Umbilical cord (tissue), 2 donors: ENCODE results near the gene TXNDC11. TPM values are rescaled to one million over a fixed set of nuclear protein-coding genes. Genes with fewer than 3 reads are reported as not detected.

ENCODE experiments used
- DNase-seq: peaks from one replicate; pipeline ENCODE4 v3.0.0-alpha.2; 2015; ENCODE audit warnings: low spot score
- total RNA-seq: library from RNA; depleted of rRNA; stranded (reverse); fragments of >200 nt; gene quantifications from one replicate; pipeline ENCODE4 v1.2.3, GENCODE V29; 2014; ENCODE audit warnings: low replicate concordance; ENCODE audit not compliant: insufficient read depth

The TXNDC11 gene
- total RNA-seq, 1 donor from 2014 or later: 30.3 TPM

- no peak for DNase-seq
These were observed 66.8 kb downstream of the TXNDC11 start for GRCh38 chr16:11675561-11676511.

GRCh38 chr16:11674818-11675560 is 67.7 kb downstream of the TXNDC11 start:
- DNase-seq: no peak

- DNase-seq: no peak
These were observed 68.4 kb downstream of the TXNDC11 start for GRCh38 chr16:11674001-11674817.

DNA sequence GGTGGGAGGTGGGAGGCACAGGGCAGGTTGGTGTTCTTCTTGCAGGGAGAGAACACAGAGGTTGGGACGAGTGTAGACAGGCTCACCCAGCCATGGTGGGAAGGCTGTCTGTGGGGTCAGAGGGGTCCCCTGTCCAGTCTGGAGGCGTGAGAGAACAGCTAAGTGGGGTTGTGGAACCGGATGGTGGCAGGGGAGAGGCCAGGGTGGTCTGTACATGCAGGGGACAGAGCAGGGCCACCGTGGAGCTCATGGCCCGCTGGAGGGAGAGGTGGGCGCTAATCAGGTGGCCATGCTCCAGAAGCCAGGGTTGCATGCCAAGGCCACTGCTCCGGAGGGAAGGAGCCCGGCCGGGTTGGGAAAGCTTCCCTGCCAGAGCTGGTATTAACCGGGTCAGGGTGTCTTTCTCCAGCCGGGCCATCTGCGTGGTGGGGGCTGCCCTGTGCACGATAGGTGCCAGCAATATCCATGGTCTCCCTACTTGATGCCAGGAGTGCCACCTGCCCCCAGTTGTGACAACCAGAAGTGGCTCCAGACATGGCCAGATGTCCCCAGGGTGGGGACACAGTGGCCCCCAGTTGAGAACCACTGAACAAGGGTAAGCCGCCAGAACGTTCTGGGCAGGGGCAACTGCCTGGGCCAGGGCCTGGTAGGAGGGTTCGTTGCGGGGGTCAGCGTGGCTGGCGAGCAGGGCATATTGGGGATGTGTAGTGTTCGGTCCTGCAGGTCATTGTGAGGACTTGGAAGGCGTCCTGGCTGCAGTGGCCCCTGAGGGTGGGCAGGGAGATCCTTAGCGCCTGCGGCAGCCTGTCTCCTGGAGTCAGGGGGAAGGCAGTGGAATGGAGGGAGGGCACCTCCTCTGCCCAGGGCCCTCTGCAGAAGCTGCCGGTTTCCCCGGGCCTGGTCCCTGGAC is 69.3 kb downstream of the TXNDC11 start:
- DNase-seq: no peak

DNA sequence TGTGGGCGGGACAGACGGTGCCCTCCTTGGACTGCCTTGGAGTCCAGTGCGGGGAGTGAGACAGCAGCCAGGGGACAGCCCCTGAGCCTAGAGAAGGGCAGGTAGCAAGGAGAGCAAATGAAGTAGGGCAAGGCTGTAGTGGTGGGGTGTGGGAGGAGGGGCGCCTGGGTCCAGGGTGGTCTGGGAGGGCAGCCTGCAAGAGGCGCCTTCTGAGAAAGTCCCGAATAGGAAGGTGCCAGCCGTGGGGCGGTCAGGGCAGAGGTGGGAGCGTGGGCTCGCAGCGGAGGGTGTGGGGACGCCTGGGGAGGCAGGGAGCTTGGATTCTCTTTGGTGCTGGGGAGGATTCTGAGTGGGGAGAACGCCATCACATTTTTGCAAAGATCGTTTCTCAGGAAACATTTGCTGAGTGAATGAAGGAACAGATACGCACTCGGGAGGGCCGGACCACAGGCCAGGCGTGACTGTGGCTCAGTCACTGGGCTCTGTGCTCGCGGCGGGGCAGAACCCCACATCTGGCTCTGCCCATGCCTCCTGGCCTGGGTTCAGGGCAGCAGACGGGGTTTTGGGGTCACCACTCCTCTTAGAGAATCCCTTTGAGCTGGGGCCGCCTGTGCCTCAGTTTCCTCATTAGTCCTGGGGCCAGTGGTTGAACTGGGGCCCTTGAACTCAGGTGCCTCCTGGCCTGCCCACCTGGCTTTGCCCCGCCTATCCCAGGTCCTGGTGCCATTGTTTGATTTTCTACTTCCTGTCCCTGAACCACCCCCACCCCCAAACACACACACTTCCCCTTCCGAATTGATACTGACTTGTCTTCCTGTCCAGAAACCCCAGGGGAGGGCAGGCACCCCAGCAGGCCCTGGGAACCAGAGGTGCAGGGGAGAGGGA is 70.2 kb downstream of the TXNDC11 start:
- DNase-seq: no peak

DNA sequence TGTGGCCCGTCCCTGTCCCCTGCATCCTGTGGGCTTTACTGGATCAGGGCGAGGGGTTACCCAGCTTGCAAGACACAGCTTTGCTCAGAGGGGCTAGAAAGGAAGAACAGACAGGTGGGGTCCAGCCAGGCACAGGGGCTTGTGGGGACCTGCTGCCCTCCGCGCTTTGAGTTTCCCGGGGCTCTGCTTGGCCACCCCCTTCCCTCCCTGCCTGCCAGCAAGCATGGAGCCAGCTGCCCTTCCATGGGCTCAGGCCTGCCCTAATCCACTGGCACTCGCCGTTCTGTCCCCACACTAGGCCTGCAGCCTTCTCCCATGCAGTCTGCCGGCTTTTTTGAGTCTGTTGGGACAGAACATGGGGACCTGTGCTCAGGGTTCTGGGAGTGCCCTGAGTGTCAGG is 71.0 kb downstream of the TXNDC11 start:
- DNase-seq: no peak

DNA sequence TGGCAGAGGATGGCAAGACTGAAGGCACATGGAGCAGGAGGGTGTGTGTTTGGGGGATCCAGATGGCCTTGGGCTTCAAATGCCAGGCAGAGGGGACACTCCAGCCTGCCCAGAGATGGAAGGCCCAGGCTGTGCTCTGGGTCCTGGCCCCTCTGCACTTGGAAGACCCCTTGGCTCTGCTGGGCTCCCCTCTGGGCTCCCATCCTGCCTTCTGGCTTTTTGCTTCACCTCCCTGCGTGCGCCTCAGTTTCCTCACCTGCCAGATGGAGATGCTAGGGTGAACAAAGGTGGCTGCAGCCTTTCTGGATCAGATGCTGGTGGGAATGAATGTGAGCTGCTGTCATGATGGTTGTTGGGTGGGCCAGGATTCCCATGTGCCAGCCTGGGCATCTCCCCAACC is 71.4 kb downstream of the TXNDC11 start:
- no peak for DNase-seq

DNA sequence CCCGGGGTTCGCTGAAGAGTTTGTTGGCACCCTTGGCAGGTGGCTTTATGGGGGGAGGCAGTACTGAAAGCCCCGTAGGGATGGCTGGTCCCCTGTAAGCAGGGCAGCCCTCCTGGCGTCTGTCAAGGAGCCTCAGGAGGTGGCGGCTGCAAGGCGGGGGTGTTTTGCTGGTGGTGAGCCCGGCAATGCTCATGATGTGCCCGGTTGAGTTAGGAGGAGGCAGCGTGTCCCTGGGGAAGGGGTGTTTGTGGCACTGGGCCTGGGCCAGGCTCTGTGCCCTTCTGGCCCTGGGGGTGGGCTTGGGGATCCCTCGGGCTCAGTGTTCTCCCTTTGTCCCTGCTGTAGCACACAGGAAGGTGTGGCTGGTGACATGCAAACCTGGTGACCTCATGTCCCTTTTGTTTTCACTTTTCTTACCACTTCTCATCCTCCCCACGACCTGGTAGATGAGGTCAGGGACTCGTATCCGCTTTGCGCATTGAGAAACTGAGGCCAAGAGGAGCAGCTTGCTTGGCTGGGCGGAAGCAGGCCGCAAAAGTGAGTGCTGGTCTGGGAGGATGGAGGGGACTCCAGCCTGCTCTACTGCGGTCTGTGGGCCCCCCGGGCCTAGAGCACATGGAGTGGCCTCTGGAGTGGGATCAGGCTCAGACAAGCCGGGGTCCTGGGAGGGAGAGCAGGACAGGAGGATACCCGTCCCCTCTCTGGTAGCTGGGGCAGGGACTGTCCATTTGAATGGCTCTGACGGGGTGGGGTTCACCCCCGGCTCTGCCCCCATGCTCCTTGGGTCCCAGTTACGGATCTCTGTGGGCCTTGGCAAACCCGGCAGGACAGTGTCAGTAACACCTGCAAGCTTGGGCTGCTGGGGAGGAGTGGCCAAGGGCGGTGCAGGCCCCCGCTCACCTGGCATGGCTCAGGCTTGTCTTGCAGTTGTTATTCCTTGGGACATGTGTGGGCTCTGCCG is 72.2 kb downstream of the TXNDC11 start:
- DNase-seq: no peak

DNA sequence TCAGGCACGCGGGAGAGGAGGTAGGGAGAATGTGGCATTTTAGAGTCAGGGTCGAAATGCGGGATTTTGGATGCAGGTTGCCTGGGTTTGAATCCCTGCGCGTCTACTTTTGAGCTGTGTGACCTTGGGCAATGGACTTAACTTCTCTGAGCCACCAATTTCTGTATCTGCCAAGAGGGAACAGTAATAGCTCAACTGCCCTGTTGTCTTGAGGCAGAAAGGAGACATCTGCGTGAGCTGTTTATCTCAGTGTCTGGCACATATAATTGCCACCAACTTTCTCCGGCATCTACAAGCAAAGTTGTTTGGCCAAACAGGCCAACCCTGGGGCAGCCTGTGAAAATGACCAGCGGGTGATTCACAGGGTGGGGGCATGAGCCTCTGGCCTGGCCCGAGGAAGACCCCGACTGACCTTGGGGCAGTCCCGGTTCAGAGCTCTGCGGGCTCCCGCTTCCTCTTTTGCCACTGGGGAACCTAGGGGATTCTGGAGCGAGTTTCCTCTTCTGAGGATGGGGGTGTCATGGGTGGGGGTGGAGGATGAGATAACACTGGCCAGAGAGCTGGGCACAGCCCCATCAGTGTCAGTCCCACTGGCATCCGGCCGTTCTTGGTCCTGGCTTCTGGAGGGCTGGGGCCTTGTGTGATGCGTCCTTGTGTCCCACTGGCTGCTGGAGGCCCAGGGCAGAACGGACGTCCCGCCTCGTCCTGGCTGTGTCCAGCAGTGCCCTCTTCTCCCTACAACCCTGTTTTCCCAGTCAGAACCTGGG is 73.1 kb downstream of the TXNDC11 start:
- DNase-seq: no peak

GRCh38 chr16:11668623-11669379 is 73.9 kb downstream of the TXNDC11 start:
- DNase-seq: no peak

- DNase-seq: peak; percentile 92
These were observed 74.6 kb downstream of the TXNDC11 start, which contains the start of gene SNN for GRCh38 chr16:11667824-11668622. TSS of gene SNN (plus strand) at chr16:11668455. CDS start at chr16:11676060, 7,605 bp downstream.

- no peak for DNase-seq
These were observed 75.3 kb downstream of the TXNDC11 start for GRCh38 chr16:11667221-11667823.

GRCh38 chr16:11666103-11667055 is 76.3 kb downstream of the TXNDC11 start:
- DNase-seq: no peak

- no peak for DNase-seq
These were observed 77.6 kb downstream of the TXNDC11 start for GRCh38 chr16:11665071-11665491.
